HG03469 (cell line): ENCODE measurements around the gene SYTL5.

Experiments used
- ATAC-seq: cut with Tn5 transposase; IDR thresholded peaks from one replicate; pipeline ENCODE4 v1.9.1; 2021; ENCODE audit warnings: mild to moderate bottlenecking, moderate library complexity, moderate number of reproducible peaks; ENCODE audit not compliant: unreplicated experiment

Gene SYTL5

DNA sequence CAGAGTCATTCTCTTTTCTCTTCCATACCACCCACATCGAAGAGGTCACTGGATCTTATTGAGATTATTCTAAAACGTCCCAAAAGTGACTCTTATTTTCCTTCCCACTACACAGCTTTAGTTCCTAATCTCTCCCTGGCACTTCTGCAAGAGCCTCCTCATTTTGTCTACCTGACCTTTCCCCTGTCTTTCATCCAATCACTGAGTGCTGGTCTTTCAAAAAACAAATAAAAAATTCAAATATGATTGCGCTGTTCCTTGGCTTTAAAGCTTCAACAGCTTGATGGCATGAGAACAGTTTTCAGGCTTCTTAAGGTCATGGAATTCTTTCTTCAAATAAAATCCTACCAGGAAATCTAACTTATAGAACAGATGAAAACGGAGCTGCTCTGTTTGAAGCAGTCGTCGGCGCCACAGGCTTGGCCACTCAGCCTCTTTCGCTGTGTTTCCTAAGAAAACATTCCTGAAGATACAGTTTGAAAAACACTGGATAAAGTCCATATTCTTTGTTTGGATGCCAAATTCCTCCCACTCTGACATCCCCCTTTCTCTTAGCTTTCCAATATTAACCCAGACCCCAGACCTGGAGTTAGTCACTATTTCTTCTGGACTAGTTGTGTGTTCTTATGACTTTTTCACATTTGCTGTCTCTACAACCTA lies 12.5 kb downstream of the SYTL5 start:
- no peak for ATAC-seq

DNA sequence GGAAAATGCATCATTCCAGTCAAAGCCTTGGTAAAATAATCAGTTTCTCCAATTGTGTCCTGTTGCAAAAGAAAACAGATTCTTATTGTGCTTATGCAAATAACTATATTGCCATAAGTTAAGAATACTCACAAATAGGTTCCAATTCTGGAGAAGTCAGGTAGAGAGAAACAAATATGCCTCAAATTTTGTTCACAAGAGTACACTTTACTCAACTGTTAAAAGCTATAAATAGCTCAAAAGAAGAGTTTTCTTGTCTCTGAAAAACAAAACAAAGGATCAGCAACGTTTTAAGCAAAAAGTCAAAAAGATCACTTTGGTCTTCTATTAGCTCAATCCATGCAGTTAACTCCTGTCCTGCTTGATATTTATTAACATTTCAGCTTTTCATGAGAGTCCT lies 21.9 kb downstream of the SYTL5 start:
- no peak for ATAC-seq

DNA sequence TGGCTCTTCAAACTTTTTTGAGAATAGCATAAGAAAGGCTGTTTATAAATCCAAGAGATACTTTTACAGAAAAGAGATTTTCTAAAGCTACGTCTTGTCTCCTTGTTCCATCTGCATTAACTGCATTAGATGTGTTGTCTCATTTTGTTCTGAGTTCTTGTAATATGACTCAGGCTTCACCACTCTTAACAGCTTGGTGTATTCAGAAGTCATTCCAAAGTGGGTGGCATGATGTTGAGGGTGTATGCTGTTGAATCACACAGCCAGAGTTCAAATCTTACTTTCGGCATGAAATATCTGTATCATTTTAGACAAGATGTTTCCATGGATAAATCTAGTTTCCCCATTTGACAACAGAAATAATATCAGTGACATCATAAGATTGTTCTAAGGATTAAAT lies 30.1 kb downstream of the SYTL5 start:
- ATAC-seq: no peak

DNA sequence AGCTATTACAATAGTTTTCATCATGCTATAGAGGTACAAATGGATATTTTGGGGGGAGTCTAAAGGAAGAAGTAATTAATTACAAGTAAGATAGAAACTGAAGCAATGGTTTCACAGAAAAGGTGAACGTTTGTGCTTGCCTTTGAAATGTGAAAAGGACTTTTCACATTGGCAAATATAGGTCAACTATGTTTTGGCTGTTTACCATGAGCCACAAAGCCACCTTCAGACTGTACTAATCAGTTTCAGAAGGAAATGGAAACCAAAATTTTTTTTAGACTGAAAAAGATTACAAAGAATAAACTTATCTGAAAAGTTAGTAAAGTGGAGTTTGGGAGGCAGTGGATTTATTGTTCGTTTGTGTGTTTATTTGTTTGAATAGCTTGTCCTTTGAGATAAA lies 32.1 kb downstream of the SYTL5 start:
- no peak for ATAC-seq

DNA sequence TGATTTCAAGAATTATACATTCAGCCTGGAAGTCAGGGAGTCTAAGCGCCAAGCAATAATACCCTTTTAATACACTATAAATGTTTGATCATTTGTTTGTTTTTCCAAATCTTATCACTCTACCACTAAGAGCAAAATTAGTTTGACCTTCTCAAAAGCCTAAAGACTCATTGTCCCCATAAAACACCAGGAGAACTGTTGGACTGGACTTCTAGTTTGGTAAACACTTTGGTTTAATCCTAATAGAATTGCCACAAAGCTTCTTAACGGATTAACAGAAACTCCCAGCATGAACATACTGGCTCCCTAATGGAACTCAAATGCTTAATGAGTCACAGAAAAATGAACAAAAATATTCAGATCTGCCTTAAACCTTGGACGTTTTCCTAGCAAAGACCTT lies 34.9 kb downstream of the SYTL5 start:
- no peak for ATAC-seq

DNA sequence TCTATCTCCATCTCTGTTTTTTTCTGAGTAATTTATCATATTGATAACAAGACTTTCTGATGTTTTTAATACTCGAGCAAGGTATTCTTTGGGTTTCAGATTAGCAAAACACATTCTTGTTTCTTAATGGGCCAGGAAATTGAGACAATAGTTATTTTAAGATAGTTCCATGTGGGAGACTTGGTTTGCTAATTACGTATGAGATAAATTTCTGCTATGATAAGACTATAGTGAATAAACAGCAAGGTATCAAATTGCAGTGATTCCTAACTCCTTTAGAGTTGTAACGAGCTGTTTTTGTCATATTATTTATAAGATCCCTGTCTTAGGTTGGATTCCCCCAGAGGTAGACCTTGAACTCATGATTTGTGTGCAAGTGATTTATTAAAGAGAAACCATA lies 38.3 kb downstream of the SYTL5 start:
- no peak for ATAC-seq

DNA sequence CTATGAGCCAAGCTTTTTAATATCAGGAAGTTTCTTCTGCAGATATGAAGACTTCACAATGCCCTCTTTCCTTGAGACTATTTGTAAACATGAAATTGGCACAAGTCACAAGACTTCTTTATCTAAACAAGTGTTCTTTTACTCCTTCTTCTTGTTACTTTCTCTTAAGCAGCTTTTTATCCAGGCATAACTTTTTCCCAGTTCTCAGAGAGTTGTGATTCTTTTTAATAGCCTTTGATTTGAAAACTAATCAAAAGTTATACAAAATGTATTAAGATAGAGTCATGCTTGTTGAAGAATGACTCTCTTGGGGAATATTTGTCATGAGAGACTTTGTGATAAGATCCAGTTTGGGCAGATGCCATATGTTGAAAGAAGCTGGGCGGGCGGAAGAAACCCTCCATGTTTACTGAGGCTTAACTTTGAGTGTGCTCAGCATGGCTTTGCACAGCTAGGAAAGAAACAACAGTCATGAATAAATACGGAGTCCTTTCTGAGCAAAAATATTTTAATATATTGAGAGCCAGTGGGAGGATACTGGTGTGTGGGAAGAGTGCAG lies 39.3 kb downstream of the SYTL5 start:
- ATAC-seq: no peak

DNA sequence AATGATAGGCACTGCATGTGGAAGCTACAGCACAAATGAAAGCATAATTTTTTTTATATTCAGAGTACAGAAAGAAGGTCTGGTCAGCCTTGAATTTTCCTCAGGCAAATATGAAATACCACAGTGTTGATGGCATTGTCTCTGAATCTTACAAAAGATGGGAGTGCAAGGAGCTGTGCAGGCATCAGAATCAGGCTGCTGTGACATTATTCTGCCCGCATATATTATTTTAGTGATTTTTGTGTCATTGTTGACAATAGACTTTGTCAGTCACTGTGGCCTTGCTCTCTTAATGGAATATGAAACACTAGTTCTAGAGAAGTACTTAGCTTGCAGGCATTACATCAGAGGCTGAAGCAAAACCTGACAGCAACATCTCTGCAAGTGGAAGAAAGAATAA lies 42.5 kb downstream of the SYTL5 start:
- ATAC-seq: no peak

DNA sequence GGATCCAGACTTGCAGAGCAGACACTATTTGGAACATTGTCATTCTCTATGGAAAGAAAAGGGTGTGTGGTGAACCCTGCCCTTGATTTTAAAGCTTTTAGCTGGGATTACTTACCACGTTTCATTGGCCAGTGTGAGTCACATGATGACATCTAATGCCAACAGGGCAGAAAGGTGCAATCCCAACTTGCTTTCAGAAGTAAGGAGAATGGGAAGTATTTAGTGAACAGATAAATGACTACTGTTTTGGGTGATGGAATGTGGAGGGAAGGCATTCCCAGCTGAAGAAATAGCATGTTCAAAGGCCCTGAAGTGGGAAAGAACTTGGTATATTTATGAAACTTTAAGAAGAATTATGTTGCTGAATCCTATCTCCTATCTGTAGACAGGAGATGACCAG lies 44.5 kb downstream of the SYTL5 start:
- no peak for ATAC-seq

DNA sequence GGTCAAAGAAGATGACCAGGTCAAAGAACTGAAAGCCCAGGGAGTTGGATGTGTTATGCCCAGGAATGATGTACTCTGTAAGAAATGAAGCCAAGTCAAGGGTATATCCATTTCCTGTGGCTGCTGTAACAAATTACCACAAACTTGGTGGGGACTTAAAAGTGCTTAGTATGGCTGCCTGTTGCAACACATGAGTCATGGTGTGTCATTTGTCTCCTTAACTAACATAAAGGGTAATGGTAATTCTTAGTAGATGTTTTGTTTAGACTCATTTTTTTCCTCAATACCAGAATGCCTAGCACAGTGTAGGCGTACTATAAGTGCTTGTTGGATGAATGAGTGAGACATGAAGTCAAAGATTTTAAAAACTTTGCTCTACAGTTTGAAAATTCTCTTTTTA lies 45.7 kb downstream of the SYTL5 start:
- ATAC-seq: no peak

DNA sequence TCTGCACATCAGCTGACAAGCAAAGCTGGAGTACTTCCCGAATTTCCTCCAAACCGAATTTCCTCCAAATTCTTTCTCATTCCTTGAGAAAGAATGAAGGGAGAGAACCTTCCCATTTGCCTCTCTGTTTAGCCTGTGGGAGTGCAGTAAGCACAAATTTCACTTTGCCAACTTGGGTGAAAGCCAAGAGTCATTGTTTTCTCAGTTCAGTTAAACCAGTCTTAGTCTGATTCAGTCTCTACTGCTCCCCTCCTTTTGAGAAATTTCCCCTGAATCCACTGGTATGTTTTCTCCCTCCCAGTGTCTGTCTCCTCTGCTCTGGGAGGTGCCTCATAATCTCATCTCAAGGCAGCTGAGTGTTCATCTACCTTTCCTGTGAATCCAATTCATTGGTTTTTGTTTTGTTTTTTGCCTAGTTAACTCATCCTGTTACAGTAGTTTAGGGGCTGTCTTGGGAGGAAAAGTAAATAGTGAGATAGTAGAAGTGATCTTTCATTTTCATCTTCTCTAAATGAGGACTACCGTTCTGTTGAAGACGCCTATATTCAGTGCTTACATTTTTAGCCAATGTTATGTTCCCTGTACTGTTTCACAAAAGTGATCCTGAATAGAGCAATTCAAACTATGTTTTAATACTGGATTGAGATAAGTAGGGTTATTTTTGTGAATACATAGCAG lies 49.0 kb downstream of the SYTL5 start:
- no peak for ATAC-seq

DNA sequence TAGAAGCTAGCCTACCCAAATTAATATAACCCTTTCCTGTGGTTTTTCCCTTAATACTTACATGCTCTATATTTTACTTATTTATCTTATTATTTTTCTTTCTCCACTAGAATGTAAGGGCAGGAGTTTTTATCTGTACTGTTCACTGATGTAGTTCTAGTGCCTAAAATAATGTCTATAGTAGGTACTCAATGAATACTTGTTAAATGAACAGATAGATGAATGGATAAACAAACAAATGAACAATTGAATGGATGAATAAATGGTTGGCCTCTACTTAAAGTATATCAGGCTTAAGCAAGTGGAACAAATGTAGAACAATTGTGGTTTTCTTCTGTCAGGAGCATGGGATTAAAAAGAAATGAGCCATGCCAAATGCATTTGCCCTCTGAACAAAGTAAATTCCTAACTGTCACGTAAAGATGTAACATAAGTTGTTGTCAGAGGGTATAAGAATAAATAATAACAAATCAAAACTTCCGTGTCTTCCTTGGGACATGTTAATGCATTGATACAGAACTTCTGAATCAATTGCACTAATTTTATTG lies 54.1 kb downstream of the SYTL5 start:
- ATAC-seq: no peak

DNA sequence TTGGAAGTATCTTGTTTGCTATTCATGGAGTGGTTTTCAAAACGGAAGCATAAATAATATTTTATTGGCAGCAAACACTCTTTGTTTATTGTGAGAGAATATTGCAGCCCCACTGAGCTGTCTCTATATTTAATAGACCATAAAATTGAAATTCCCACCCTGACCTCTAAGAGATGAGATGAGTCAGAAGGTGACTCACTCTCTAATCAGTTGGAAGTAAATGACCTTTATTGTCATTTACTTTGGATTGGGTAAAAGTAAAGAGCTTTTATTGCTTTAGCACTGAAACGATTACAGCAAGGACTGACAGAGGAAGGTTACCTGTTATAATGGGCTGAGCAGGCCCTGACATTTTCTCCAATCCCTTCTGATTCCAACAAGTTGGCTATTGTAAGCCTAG lies 55.0 kb downstream of the SYTL5 start:
- ATAC-seq: no peak

DNA sequence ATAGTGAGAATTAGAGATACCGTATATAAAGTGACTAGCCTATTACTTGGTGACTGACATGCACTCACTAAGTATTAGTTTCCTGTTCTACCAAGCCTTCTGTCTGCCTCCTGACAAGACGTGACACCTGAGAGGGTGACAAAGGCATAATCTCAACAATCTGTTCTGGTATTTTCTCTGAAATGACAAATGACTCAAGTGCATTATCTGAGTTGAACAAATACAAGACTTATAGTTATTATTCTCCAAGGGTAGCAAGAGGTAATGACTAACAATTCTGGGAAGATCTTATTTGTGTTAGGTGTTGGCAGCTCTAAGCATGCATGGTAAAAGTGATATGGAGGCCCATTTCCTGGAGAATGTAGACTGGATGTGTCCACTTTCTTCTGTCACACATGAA lies 60.6 kb downstream of the SYTL5 start:
- ATAC-seq: no peak

DNA sequence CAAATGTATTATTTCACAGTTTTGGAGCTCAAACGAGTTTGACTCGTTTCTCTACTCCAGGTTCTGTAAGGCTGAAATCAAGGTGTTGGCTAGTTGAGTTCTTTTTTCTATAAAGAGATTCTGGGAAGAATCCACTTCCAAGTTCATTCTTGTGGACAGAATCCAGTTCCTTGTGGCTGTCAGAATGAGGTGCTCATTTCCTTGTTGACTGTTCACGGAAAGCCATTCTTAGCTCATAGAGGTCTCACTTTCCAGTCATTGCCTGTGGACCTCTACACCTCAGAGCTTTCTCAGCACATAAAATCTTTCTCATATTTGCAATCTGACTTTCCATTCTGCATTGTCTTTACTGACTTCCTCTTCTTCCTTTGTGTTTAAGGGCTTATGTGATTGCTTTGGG lies 62.9 kb downstream of the SYTL5 start:
- no peak for ATAC-seq

DNA sequence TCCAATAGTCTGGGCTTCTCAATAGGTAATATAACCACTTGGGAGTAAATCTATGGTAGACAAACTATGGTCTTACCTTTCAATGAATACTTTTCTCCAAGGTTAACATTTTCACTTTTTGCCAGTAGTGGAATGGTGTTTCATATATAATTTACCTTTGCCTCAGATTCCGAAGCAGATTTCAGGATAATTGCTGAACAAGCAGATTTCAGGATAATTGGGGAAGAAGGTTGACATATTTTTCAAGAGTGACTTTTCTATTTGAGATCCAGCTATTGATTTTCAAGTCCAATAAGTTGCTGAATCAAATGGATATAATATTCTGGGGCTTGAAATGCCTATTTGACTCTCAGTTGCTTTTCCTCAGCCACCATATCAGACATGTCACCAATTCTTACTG lies 63.6 kb downstream of the SYTL5 start:
- ATAC-seq: no peak

DNA sequence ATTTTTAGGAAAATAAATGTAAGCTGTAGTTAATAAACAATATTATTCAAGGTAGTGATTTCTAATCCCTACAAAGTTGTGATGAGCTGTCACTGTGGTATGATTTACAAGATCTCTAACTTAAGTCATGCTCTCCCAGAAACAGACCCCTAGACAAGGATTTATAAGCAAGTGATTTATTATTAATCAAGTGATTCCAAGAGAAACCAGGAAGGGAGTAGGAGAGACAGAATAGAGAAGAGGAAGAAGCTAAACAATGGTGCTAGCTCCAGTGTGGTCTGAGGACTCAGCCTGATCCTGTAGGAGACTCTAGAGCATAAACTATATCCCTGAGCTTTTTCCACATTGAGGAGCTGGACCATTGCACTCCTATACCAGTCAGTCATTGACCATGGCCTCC lies 73.1 kb downstream of the SYTL5 start:
- no peak for ATAC-seq

DNA sequence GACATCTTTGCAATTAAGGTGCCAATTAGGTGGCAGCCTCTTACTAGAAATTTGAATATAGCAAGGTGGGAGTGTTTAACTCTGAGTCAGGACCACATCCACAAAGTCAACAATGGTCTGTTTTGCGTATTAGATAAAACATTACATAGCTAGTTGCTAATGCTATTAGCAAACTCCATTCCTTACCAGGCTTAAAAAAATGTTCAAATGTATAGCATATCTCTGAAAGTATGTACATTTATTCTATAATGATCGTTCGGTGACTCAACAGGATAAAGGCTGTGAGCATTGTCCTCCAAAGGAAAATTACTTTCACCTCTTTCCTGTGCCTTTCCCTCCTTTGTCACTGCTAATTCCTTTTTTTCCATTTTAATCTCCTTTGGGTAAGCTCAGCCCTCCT lies 74.5 kb downstream of the SYTL5 start:
- ATAC-seq: no peak

DNA sequence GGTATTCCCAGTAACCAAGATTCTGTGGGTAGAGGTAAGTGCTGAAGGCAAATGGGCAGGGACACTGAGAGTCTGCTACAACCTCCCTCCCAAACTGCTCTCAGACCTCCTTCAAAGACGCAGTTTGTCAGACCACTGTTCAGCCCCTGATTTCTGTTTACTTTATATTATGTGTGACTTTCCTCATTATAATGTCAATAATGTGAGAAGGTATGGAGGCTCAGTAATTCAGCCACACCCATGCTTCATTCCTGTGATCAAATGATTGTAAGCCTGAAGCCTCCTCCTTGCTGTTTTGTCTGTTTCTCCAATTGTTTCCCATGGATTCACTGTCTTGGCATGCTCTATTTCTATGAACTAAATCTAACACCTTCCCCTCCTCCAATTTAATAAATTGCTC lies 75.6 kb downstream of the SYTL5 start:
- ATAC-seq: no peak

DNA sequence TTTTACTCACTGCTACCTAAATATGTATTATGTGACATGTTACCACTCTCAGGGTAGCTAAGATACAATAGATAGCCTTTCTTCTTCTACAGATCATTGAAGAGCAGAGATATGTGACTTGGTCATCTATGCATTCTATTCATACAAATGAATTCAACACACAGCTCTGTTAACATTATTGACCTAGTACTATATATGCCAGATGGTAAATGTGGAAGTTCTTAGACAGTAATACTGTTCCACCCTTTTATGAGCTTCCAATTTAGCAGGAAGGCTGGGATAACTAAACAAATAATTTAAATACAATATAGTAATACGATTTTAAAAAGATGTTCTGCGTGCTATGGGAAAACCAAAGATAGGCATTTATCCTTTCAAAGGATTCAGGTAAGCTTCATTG lies 76.0 kb downstream of the SYTL5 start:
- ATAC-seq: no peak

DNA sequence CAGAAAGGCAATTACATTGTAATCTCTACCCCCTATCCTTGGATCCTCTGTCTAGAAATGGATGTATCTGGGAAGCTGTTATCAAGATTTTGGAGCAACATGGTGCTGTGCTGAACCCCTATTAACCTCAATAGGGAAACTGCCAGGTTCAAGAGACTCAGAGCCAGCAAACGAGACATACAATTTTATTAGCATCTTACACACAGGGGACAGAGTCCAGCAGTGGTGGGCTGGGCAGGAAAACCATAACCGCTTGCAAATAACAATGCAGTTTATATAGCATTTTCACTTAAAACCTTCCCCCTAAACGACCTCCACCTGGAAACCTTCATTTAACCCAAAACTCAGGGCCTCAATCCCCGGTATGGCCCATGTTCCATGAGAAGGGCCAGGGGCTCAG lies 79.5 kb downstream of the SYTL5 start:
- no peak for ATAC-seq

DNA sequence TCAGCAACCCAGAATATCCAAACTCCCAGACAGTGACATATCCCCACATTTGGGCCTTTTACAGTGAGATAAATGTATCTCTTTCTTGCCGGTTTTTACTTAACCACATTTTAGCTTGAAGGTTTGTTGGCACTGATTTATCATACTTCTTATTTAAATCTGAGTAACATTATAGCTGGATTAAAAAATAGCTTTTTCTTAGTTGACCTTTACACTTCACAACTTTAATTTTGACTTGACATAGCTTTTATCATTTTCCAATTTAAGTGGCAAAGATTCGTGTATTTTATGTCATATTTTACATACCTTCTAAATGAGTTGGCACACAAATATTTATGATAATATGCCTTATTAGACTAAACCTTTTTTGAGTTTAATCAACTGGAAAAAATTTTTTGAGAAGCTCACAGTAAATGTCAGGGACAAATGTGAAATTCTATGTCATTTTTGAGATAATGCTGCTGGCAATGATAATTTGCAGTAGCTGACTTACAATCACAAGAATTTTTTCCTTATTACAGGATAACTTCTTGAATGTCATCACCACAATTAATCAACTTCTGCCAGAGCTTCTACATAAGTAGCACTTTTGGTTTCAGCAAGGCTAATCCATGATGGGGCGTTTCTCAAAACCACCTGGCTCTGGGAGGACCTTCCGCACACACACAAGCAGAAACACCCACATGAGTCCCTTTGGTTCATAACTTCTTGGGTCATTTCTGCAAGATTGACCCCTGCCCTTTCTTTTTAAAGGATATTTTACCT lies 80.3 kb downstream of the SYTL5 start:
- ATAC-seq: no peak
